Measurements from ENCODE around the gene MRPL1. TPM values are rescaled to one million over a fixed set of nuclear protein-coding genes. Genes with fewer than 3 reads are reported as not detected.

MRPL1 gene
- total RNA-seq, 3 donors from 2014 or later = 17.1 to 26.3 (median 21.0) TPM

- Histone ChIP-seq H3K4me1 (no peaks in the 10 kb centered on the region), H3K27ac (no peak overlapping the region), H3K36me3 (no peaks in the 10 kb centered on the region), H3K4me3 (no peak overlapping the region), H3K27me3 (no peaks in the 10 kb centered on the region), H3K9me3 (no peaks in the 10 kb centered on the region)
- intact Hi-C loops (cut with DNase I; ENCODE audit: low total_unique reads) = no loop called here
- DNase-seq (ENCODE audit: low spot score in 2 of 2) = no peak
- TF ChIP-seq POLR2AphosphoS5 (IDR thresholded peaks at IDR 0.05) (no peak), POLR2A (IDR thresholded peaks at IDR 0.05) (no peak), CTCF (IDR thresholded peaks at IDR 0.05) (no peak)
Measured at GRCh38 chr4:77989968-77990367, 127.3 kb downstream of the MRPL1 start.

GRCh38 chr4:77990456-77990855 lies 127.8 kb downstream of the MRPL1 start:
- no peaks in the 10 kb centered on the region for H3K4me1 ChIP-seq
- H3K4me3 ChIP-seq = no peak overlapping the region
- H3K27ac ChIP-seq = no peak overlapping the region
- intact Hi-C loops (cut with DNase I; ENCODE audit: low total_unique reads) = no loop called here
- H3K9me3 ChIP-seq = no peaks in the 10 kb centered on the region
- no peaks in the 10 kb centered on the region for H3K36me3 ChIP-seq
- DNase-seq (ENCODE audit: low spot score in 2 of 2) = no peak
- H3K27me3 ChIP-seq = no peaks in the 10 kb centered on the region
- TF ChIP-seq POLR2AphosphoS5 (IDR thresholded peaks at IDR 0.05) (no peak), CTCF (IDR thresholded peaks at IDR 0.05) (no peak), POLR2A (IDR thresholded peaks at IDR 0.05) (no peak)

- intact Hi-C loops (cut with DNase I; ENCODE audit: low total_unique reads) = no loop called here
- no peaks in the 10 kb centered on the region for H3K36me3 ChIP-seq
- DNase-seq (ENCODE audit: low spot score in 2 of 2) = no peak
- H3K4me1 ChIP-seq = no peaks in the 10 kb centered on the region
- H3K9me3 ChIP-seq = no peaks in the 10 kb centered on the region
- H3K4me3 ChIP-seq = no peak overlapping the region
- no peaks in the 10 kb centered on the region for H3K27me3 ChIP-seq
- TF ChIP-seq CTCF (IDR thresholded peaks at IDR 0.05) (no peak), POLR2A (IDR thresholded peaks at IDR 0.05) (no peak), POLR2AphosphoS5 (IDR thresholded peaks at IDR 0.05) (no peak)
- H3K27ac ChIP-seq = no peak overlapping the region
Measured at GRCh38 chr4:77990904-77991358, 128.3 kb downstream of the MRPL1 start.

- Histone ChIP-seq H3K36me3 (no peaks in the 10 kb centered on the region), H3K27me3 (no peaks in the 10 kb centered on the region), H3K9me3 (no peaks in the 10 kb centered on the region), H3K27ac (no peak overlapping the region), H3K4me1 (no peaks in the 10 kb centered on the region), H3K4me3 (no peak overlapping the region)
- no peak for TF ChIP-seq CTCF (IDR thresholded peaks at IDR 0.05)
- TF ChIP-seq POLR2AphosphoS5 (IDR thresholded peaks at IDR 0.05) = no peak
- no peak for TF ChIP-seq POLR2A (IDR thresholded peaks at IDR 0.05)
- DNase-seq (ENCODE audit: low spot score in 2 of 2) = no peak
- intact Hi-C loops (cut with DNase I; ENCODE audit: low total_unique reads) = no loop called here
Measured at GRCh38 chr4:77992581-77992980, 130.0 kb downstream of the MRPL1 start.

- peak in 1 of 3 donors; percentile 37 for TF ChIP-seq CTCF (IDR thresholded peaks at IDR 0.05)
- no peak for TF ChIP-seq POLR2AphosphoS5 (IDR thresholded peaks at IDR 0.05)
- Histone ChIP-seq H3K9me3 (no peaks in the 10 kb centered on the region), H3K27ac (no peak overlapping the region), H3K36me3 (no peaks in the 10 kb centered on the region), H3K4me3 (no peak overlapping the region), H3K27me3 (no peaks in the 10 kb centered on the region), H3K4me1 (no peaks in the 10 kb centered on the region)
- intact Hi-C loops (cut with DNase I; ENCODE audit: low total_unique reads) = no loop called here
- no peak for DNase-seq (ENCODE audit: low spot score in 2 of 2)
Measured at GRCh38 chr4:77994194-77994721, 131.6 kb downstream of the MRPL1 start.

All from breast epithelium (tissue), 4 donors.